ENCODE data around the gene GINS1.

DNA sequence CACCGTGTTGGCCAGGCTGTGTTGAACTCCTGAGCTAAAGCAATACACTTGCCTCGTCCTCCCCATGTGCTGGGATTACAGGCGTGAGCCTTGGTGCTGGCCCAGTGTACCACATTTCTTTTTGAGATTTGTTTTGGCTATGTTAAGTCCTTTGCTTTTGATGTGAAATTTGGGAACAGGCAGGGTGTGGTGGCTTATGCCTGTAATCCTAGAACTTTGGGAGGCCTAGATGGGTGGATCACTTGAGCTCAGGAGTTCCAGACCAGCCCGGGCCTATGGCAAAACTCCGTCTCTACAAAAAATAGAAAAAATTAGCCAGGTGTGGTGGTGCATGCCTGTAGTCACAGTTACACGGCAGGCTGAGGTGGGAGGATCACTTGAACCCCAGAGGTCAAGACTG lies 40.2 kb downstream of the GINS1 start:
- TF ChIP-seq, protein P1, sequence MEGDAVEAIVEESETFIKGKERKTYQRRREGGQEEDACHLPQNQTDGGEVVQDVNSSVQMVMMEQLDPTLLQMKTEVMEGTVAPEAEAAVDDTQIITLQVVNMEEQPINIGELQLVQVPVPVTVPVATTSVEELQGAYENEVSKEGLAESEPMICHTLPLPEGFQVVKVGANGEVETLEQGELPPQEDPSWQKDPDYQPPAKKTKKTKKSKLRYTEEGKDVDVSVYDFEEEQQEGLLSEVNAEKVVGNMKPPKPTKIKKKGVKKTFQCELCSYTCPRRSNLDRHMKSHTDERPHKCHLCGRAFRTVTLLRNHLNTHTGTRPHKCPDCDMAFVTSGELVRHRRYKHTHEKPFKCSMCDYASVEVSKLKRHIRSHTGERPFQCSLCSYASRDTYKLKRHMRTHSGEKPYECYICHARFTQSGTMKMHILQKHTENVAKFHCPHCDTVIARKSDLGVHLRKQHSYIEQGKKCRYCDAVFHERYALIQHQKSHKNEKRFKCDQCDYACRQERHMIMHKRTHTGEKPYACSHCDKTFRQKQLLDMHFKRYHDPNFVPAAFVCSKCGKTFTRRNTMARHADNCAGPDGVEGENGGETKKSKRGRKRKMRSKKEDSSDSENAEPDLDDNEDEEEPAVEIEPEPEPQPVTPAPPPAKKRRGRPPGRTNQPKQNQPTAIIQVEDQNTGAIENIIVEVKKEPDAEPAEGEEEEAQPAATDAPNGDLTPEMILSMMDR (IDR thresholded peaks at IDR 0.05; ENCODE audit: low read length) = no peak
- TF ChIP-seq EZH2 (IDR thresholded peaks at IDR 0.05; ENCODE audit: borderline replicate concordance, low read length) = no peak
